Neural progenitor cell (in vitro differentiated cells): ENCODE results near the gene VTCN1. TPM values are rescaled to one million over a fixed set of nuclear protein-coding genes. Genes with fewer than 3 reads are reported as not detected.

Source experiments
- DNase-seq: peaks from one replicate; pipeline ENCODE4 v3.0.0-alpha.2; 2016; ENCODE audit warnings: low spot score
- H2AFZ ChIP-seq: fragments of 200-600 bp; sonication (generic); replicated peaks from 2 replicates; pipeline ENCODE4 v1.6.1; 2016; ENCODE audit warnings: antibody characterized with exemption
- H3F3A ChIP-seq: fragments of 200-600 bp; sonication (generic); 2 replicates; pipeline ENCODE4 v1.6.1; 2016; ENCODE audit warnings: antibody characterized with exemption, low read depth
- H3K27ac ChIP-seq: fragments of 200-600 bp; sonication (generic); 2 replicates; pipeline ENCODE4 v1.5.1; 2016; ENCODE audit warnings: mild to moderate bottlenecking
- H3K27me3 ChIP-seq: fragments of 200-600 bp; sonication (generic); 2 replicates; pipeline ENCODE4 v1.6.1; 2016; ENCODE audit warnings: mild to moderate bottlenecking, moderate library complexity
- H3K36me3 ChIP-seq: fragments of 200-600 bp; sonication (generic); 2 replicates; pipeline ENCODE4 v1.5.1; 2016
- H3K4me1 ChIP-seq: fragments of 200-600 bp; sonication (generic); 2 replicates; pipeline ENCODE4 v1.6.1; 2016; ENCODE audit warnings: mixed run types
- H3K4me2 ChIP-seq: fragments of 200-600 bp; sonication (generic); 2 replicates; pipeline ENCODE4 v1.6.1; 2016
- H3K4me3 ChIP-seq: fragments of 200-600 bp; sonication (generic); 2 replicates; pipeline ENCODE4 v1.5.1; 2016
- H3K79me2 ChIP-seq: fragments of 200-600 bp; sonication (generic); 2 replicates; pipeline ENCODE4 v1.6.1; 2016; ENCODE audit warnings: low read depth
- H3K9ac ChIP-seq: fragments of 200-600 bp; sonication (generic); 2 replicates; pipeline ENCODE4 v1.6.1; 2016
- H3K9me3 ChIP-seq: fragments of 200-600 bp; sonication (generic); 2 replicates; pipeline ENCODE4 v1.5.1; 2016; ENCODE audit warnings: low read depth
- H4K20me1 ChIP-seq: fragments of 200-600 bp; sonication (generic); 2 replicates; pipeline ENCODE4 v1.6.1; 2016; ENCODE audit warnings: low read depth
- H3K27ac Mint-ChIP-seq: 3 replicates; pipeline ENCODE4 v1.8.0; 2021; ENCODE audit warnings: mixed read lengths
- H3K27me3 Mint-ChIP-seq: 2 replicates; pipeline ENCODE4 v1.8.0; 2022; ENCODE audit warnings: low read depth, mild to moderate bottlenecking, inconsistent platforms, moderate library complexity, mixed read lengths; ENCODE audit not compliant: insufficient read depth
- H3K36me3 Mint-ChIP-seq: 3 replicates; pipeline ENCODE4 v1.8.0; 2021; ENCODE audit warnings: mixed read lengths
- H3K4me1 Mint-ChIP-seq: 3 replicates; pipeline ENCODE4 v1.8.0; 2021; ENCODE audit warnings: mixed read lengths
- H3K4me3 Mint-ChIP-seq: 3 replicates; pipeline ENCODE4 v1.8.0; 2021; ENCODE audit warnings: mild to moderate bottlenecking, moderate library complexity, mixed read lengths
- H3K9me3 Mint-ChIP-seq: 3 replicates; pipeline ENCODE4 v1.8.0; 2020; ENCODE audit warnings: mixed read lengths
- CTCF ChIP-seq: fragments of 200-600 bp; sonication (generic); IDR thresholded peaks from 2 replicates; pipeline ENCODE4 v1.5.1; 2017; ENCODE audit warnings: antibody characterized with exemption, mild to moderate bottlenecking
- EZH2 ChIP-seq: fragments of 200-600 bp; sonication (generic); IDR thresholded peaks from 2 replicates; pipeline ENCODE4 v1.6.1; 2017; ENCODE audit warnings: antibody characterized with exemption, mild to moderate bottlenecking, moderate library complexity
- EZH2phosphoT487 ChIP-seq: fragments of 200-600 bp; sonication (generic); IDR thresholded peaks from 2 replicates; pipeline ENCODE4 v1.6.1; 2017; ENCODE audit warnings: antibody characterized with exemption
- total RNA-seq: library from RNA; depleted of rRNA; stranded (reverse); fragments of >200 nt; gene quantifications from 2 replicates; pipeline ENCODE4 v1.2.3, GENCODE V29; 2015; ENCODE audit warnings: low replicate concordance

VTCN1 gene
- total RNA-seq, 1 donor from 2014 or later, result 0.11 TPM

GRCh38 chr1:117112047-117112717 lies 98.5 kb downstream of the VTCN1 start:
- Mint-ChIP-seq H3K4me1 (peaks cover 5% of the 10 kb centered on the region), H3K9me3 (no peaks in the 10 kb centered on the region), H3K27ac (peak overlapping the region; percentile 16), H3K27me3 (peaks cover 2% of the 10 kb centered on the region), H3K4me3 (no peak overlapping the region), H3K36me3 (peaks cover 57% of the 10 kb centered on the region)
- no peak for DNase-seq
- no peak for TF ChIP-seq EZH2phosphoT487
- TF ChIP-seq EZH2, result no peak
- no peak for TF ChIP-seq CTCF
- Histone ChIP-seq H3K79me2 (no peaks in the 10 kb centered on the region), H3F3A (no peaks in the 10 kb centered on the region), H4K20me1 (no peaks in the 10 kb centered on the region), H3K4me1 (no peaks in the 10 kb centered on the region), H3K4me2 (no peak overlapping the region), H3K9me3 (no peaks in the 10 kb centered on the region), H3K36me3 (peaks cover 27% of the 10 kb centered on the region), H3K27me3 (no peaks in the 10 kb centered on the region), H3K9ac (no peak overlapping the region), H2AFZ (no peak overlapping the region), H3K4me3 (no peak overlapping the region), H3K27ac (no peak overlapping the region)

GRCh38 chr1:117110774-117111173 lies 100.0 kb downstream of the VTCN1 start:
- no peak for DNase-seq
- H3K4me3 Mint-ChIP-seq, result no peak overlapping the region
- peaks cover 5% of the 10 kb centered on the region for H3K4me1 Mint-ChIP-seq
- no peaks in the 10 kb centered on the region for H4K20me1 ChIP-seq
- H2AFZ ChIP-seq, result no peak overlapping the region
- H3K27ac ChIP-seq, result no peak overlapping the region
- no peaks in the 10 kb centered on the region for H3K9me3 Mint-ChIP-seq
- no peaks in the 10 kb centered on the region for H3K9me3 ChIP-seq
- H3K36me3 ChIP-seq, result peaks cover 22% of the 10 kb centered on the region
- TF ChIP-seq EZH2 (no peak), CTCF (no peak), EZH2phosphoT487 (no peak)
- H3K27ac Mint-ChIP-seq, result no peak overlapping the region
- H3K4me3 ChIP-seq, result no peak overlapping the region
- no peaks in the 10 kb centered on the region for H3K4me1 ChIP-seq
- no peak overlapping the region for H3K9ac ChIP-seq
- peaks cover 2% of the 10 kb centered on the region for H3K27me3 Mint-ChIP-seq
- no peak overlapping the region for H3K4me2 ChIP-seq
- H3K27me3 ChIP-seq, result no peaks in the 10 kb centered on the region
- H3K79me2 ChIP-seq, result no peaks in the 10 kb centered on the region
- no peaks in the 10 kb centered on the region for H3F3A ChIP-seq
- H3K36me3 Mint-ChIP-seq, result peaks cover 55% of the 10 kb centered on the region

GRCh38 chr1:117107364-117107763 lies 103.4 kb downstream of the VTCN1 start:
- H3K27me3 ChIP-seq, result no peaks in the 10 kb centered on the region
- H4K20me1 ChIP-seq, result no peaks in the 10 kb centered on the region
- no peak overlapping the region for H3K27ac Mint-ChIP-seq
- no peak for DNase-seq
- peaks cover 53% of the 10 kb centered on the region for H3K36me3 Mint-ChIP-seq
- no peaks in the 10 kb centered on the region for H3K79me2 ChIP-seq
- TF ChIP-seq EZH2, result no peak
- no peak for TF ChIP-seq CTCF
- TF ChIP-seq EZH2phosphoT487, result no peak
- H3K4me2 ChIP-seq, result no peak overlapping the region
- H3K9me3 Mint-ChIP-seq, result no peaks in the 10 kb centered on the region
- peaks cover 2% of the 10 kb centered on the region for H3K4me1 Mint-ChIP-seq
- no peak overlapping the region for H2AFZ ChIP-seq
- H3K4me3 Mint-ChIP-seq, result no peak overlapping the region
- no peak overlapping the region for H3K9ac ChIP-seq
- no peaks in the 10 kb centered on the region for H3F3A ChIP-seq
- no peak overlapping the region for H3K27ac ChIP-seq
- no peak overlapping the region for H3K4me3 ChIP-seq
- H3K4me1 ChIP-seq, result no peaks in the 10 kb centered on the region
- H3K27me3 Mint-ChIP-seq, result peaks cover 2% of the 10 kb centered on the region
- H3K36me3 ChIP-seq, result peaks cover 4% of the 10 kb centered on the region
- H3K9me3 ChIP-seq, result no peaks in the 10 kb centered on the region
